Karpas-422 (cell line): ENCODE data around the gene LENG8. TPM values are rescaled to one million over a fixed set of nuclear protein-coding genes. Genes with fewer than 3 reads are reported as not detected.

Experiments
- small RNA-seq: library from RNA; depleted of rRNA; stranded (forward); fragments of <200 nt; gene quantifications from one replicate; pipeline ENCODE3, GENCODE V24; 2014
- total RNA-seq: library from RNA; depleted of rRNA; stranded (reverse); fragments of >200 nt; shearing (Covaris generic); gene quantifications from 2 replicates; pipeline ENCODE4 v1.2.3, GENCODE V29; 2014; ENCODE audit warnings: low replicate concordance; rRNA removed

LENG8 gene
- total RNA-seq, 1 experiment from 2014 or later = 88.3 TPM

Small RNA genes within 50 kb of the gene (small RNA-seq; reads per million reads assigned to genes)
- 0.20 reads per million for gene AC245884.3

Other genes starting within 250 kb of the LENG8 start
- gene RPS9, start 248.3 kb upstream of the LENG8 start, total RNA-seq = 3,304 and 6,295 TPM in 2 replicates
- 0.11 TPM in 1 of 2 replicates, not detected in the other for gene LILRB3, start 226.2 kb upstream of the LENG8 start, total RNA-seq
- gene LILRA6, start 206.4 kb upstream of the LENG8 start, total RNA-seq = not detected in 2 replicates
- gene LILRB5, start 191.9 kb upstream of the LENG8 start, total RNA-seq = not detected in 2 replicates
- gene LILRB2, start 168.1 kb upstream of the LENG8 start, total RNA-seq = 0.22 and 0.61 TPM in 2 replicates
- gene LILRA5, start 136.0 kb upstream of the LENG8 start, total RNA-seq = not detected in 2 replicates
- gene LILRA4, start 110.0 kb upstream of the LENG8 start, total RNA-seq = 0.75 and 10.5 TPM in 2 replicates
- gene LAIR1, start 84.3 kb upstream of the LENG8 start, total RNA-seq = 0.15 and 0.61 TPM in 2 replicates
- not detected in 2 replicates for gene TTYH1, start 33.7 kb upstream of the LENG8 start, total RNA-seq
- gene LENG9, start 14.6 kb downstream of the LENG8 start, total RNA-seq = 5.0 and 14.1 TPM in 2 replicates
- not detected in 2 replicates for gene CDC42EP5, start 24.1 kb downstream of the LENG8 start, total RNA-seq
- not detected in 2 replicates for gene LAIR2, start 53.6 kb downstream of the LENG8 start, total RNA-seq
- gene LILRA2, start 124.6 kb downstream of the LENG8 start, total RNA-seq = not detected in 2 replicates
- not detected in 2 replicates for gene LILRA1, start 144.4 kb downstream of the LENG8 start, total RNA-seq
- 0.07 and 5.2 TPM in 2 replicates for gene LILRB1, start 181.3 kb downstream of the LENG8 start, total RNA-seq
- gene LILRB4, start 213.8 kb downstream of the LENG8 start, total RNA-seq = not detected in 2 replicates